Activated CD8-positive, alpha-beta memory T cell treated with anti-CD3 and anti-CD28 coated beads, Interleukin-2, amount 10 ng/mL, durations not matched to agents 7 days and 5 days (primary cell): ENCODE measurements around the gene SGCD. TPM values are rescaled to one million over a fixed set of nuclear protein-coding genes. Genes with fewer than 3 reads are reported as not detected.

Source experiments
- ATAC-seq: fragments of 150-1000 bp; cut with Tn5 transposase; one replicate; pipeline ENCODE4 v1.10.0; 2021; ENCODE audit warnings: moderate library complexity
- CTCF ChIA-PET: fragments of 350-600 bp; sonication (Branson Sonifier 250); formaldehyde crosslinking; loops from one replicate; lab custom pipeline; 2021; ENCODE audit warnings: antibody characterized with exemption; lab: Charles Lee
- DNase-seq: peaks from one replicate; pipeline ENCODE4 v3.0.0-alpha.2; 2020
- H3K27ac Mint-ChIP-seq: one replicate; pipeline ENCODE4 v1.8.0; 2021; ENCODE audit warnings: mild to moderate bottlenecking, mixed read lengths
- H3K27me3 Mint-ChIP-seq: one replicate; pipeline ENCODE4 v1.8.0; 2021; ENCODE audit warnings: mixed read lengths
- H3K36me3 Mint-ChIP-seq: one replicate; pipeline ENCODE4 v1.8.0; 2021; ENCODE audit warnings: mild to moderate bottlenecking, mixed read lengths
- H3K4me1 Mint-ChIP-seq: one replicate; pipeline ENCODE4 v1.8.0; 2021; ENCODE audit warnings: mixed read lengths
- H3K4me3 Mint-ChIP-seq: one replicate; pipeline ENCODE4 v1.8.0; 2021; ENCODE audit warnings: mild to moderate bottlenecking, moderate library complexity, mixed read lengths
- H3K9me3 Mint-ChIP-seq: one replicate; pipeline ENCODE4 v1.8.0; 2022; ENCODE audit warnings: low read depth, mixed read lengths
- total RNA-seq, 2 experiments: library from RNA; stranded (reverse); gene quantifications; one replicate each; pipeline ENCODE4 v1.2.3, GENCODE V29; 2021

SGCD gene
- total RNA-seq, 2 experiments from 2014 or later = not detected

DNA sequence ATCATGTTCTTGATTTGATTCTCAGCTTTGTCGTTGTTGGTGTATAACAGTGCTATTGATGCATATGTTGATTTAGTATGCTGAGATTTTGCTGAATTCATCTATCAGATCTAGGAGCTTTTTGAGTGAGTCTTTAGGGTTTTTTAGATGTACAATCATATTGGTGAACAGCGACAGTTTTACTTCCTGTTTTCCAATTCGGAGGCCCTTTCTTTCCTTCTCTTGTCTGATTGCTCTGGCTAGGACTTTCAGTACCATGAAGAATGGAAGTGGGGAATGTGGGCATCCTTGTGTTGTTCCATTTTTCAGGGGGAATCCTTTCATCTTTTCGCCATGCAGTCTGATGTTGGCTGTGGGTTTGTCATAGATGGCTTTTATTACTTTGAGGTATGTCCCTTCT lies 100.4 kb downstream of the SGCD start:
- H3K4me3 Mint-ChIP-seq = no peak overlapping the region
- ATAC-seq (no peak), DNase-seq (no peak)
- no peaks in the 10 kb centered on the region for H3K9me3 Mint-ChIP-seq
- H3K4me1 Mint-ChIP-seq = no peaks in the 10 kb centered on the region
- peaks cover 8% of the 10 kb centered on the region for H3K27me3 Mint-ChIP-seq
- no peaks in the 10 kb centered on the region for H3K36me3 Mint-ChIP-seq
- H3K27ac Mint-ChIP-seq = no peak overlapping the region
- CTCF ChIA-PET = no interaction called here

DNA sequence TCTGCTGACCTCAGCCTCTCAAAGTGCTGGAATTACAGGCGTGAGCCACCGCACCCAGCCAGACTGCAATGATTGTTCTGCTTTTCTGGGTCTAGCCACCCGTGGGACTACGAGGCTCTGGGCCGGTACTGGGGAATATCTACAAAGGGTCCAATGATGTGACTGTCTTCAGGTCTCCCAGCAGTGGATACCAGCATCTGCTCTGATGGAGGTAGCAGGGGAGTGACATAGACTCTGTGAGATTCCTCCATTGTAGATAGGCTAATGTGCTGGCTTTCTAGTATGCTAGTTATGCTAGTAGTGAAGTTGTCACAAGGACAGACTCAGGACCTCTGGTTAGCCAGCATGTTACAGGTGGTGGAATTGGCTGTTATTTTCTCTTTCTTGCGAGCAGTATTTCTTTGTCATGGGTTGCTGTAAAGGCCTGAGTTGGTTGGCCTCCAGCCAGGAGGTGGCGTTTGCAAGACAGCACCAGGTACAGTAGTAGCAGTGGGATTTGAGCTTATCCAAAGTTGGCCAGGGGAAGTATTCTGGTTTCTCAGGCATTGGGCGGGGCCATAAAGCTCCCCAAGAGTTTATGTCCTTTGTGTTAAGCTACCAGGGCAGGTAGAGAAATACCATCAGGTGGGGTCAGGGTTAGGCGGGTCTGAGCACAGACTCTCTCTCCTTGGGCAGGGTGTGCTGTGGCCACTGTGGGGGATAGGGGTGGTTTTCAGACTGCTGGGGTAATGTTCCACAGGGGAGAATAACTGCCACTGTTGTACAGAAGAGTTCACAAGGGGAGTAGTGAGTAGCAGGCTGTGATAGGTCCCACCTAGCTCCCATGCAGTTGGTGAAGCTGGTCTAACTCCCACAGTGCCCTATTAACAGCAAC lies 105.2 kb downstream of the SGCD start:
- peaks cover 6% of the 10 kb centered on the region for H3K27me3 Mint-ChIP-seq
- H3K36me3 Mint-ChIP-seq = no peaks in the 10 kb centered on the region
- H3K4me1 Mint-ChIP-seq = no peaks in the 10 kb centered on the region
- H3K4me3 Mint-ChIP-seq = no peak overlapping the region
- CTCF ChIA-PET = interaction anchor here (0.9 kb wide), 1 partner anchor 9 kb away, joined by 3 read pairs; no protein-coding TSS in a partner anchor
- no peak overlapping the region for H3K27ac Mint-ChIP-seq
- DNase-seq (no peak), ATAC-seq (no peak)
- H3K9me3 Mint-ChIP-seq = no peaks in the 10 kb centered on the region

DNA sequence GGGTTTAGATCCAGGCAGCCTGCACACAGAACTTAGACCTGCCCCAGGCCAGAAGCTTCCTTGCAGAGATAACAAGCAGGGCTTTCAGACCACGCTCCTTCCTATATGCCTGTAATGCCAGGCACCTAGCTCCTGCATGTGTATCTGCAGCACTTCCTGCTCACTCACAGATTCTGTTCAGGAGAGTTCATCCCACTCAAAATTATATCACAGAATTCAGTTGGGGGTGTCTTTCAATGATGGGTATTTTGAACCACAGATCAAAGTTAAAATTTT lies 105.8 kb downstream of the SGCD start:
- no peaks in the 10 kb centered on the region for H3K4me1 Mint-ChIP-seq
- H3K27me3 Mint-ChIP-seq = peaks cover 6% of the 10 kb centered on the region
- no peak for DNase-seq
- no peaks in the 10 kb centered on the region for H3K36me3 Mint-ChIP-seq
- H3K4me3 Mint-ChIP-seq = no peak overlapping the region
- H3K9me3 Mint-ChIP-seq = no peaks in the 10 kb centered on the region
- CTCF ChIA-PET = interaction anchor here (0.9 kb wide), 1 partner anchor 9 kb away, joined by 3 read pairs; no protein-coding TSS in a partner anchor
- ATAC-seq = no peak
- H3K27ac Mint-ChIP-seq = no peak overlapping the region

DNA sequence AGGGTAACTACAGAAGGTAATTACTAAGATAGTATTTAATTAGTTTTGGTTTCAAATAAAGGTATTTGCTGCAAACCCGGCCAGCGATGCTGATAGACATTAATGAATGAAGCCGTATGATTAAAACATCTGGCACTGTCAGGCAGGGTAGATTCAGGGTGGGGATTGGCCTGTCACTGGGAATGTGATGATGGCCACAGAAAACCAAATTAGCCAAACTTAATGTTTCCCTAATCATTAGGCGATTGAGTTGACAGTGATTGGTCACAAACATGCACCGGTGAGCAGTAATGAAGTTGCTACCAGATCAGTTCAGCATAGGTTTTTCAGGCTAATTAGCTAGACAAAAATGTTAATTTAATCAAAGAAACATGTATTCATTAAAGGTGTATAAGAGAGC lies 107.5 kb downstream of the SGCD start:
- Mint-ChIP-seq H3K27me3 (peaks cover 3% of the 10 kb centered on the region), H3K4me3 (no peak overlapping the region), H3K4me1 (no peaks in the 10 kb centered on the region), H3K27ac (no peak overlapping the region), H3K9me3 (no peaks in the 10 kb centered on the region), H3K36me3 (no peaks in the 10 kb centered on the region)
- DNase-seq (no peak), ATAC-seq (no peak)
- CTCF ChIA-PET = no interaction called here

DNA sequence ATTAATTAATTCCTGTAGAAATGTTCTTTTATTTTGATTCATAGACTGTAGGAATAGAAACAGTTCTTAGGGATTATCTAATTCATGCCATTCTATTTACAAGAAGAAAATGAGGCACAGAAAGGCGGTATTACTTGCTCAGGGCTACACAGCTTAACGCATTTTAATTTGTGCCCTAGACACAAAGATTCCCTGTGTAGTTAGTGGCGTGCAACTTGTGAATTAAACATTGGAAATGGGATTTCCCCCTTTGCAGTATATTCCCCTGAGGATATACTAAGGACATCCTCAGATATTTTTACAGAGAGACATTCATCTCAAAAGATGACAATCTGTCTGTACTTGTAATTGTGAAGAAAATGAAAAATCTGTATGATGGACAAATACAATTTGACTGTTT lies 108.1 kb downstream of the SGCD start:
- ATAC-seq = no peak
- no peak overlapping the region for H3K4me3 Mint-ChIP-seq
- no peak for DNase-seq
- H3K27me3 Mint-ChIP-seq = peaks cover 3% of the 10 kb centered on the region
- H3K36me3 Mint-ChIP-seq = no peaks in the 10 kb centered on the region
- H3K4me1 Mint-ChIP-seq = no peaks in the 10 kb centered on the region
- CTCF ChIA-PET = no interaction called here
- no peak overlapping the region for H3K27ac Mint-ChIP-seq
- H3K9me3 Mint-ChIP-seq = no peaks in the 10 kb centered on the region

DNA sequence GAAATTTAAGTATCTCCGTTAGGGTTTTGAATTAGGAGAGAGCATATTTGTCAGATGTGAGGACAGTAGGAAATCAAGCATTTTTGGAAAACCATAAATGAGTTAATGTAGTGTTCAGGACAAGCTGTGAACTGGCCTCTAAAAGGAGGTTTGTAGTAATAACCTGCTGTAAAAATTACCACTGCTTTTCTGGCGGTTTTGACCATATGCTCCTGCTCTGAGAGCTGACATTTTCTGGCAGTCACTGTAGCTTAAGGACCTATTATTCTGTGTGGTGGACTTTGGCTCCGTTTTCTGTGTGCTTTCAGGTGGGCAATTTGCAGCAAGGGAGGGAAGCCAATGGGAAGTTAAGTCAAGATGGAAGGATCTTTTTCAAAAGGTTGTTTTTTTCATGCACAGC lies 111.1 kb downstream of the SGCD start:
- Mint-ChIP-seq H3K27me3 (peaks cover 3% of the 10 kb centered on the region), H3K4me1 (no peaks in the 10 kb centered on the region), H3K36me3 (no peaks in the 10 kb centered on the region), H3K27ac (no peak overlapping the region), H3K4me3 (no peak overlapping the region), H3K9me3 (no peaks in the 10 kb centered on the region)
- DNase-seq (no peak), ATAC-seq (no peak)
- CTCF ChIA-PET = no interaction called here

DNA sequence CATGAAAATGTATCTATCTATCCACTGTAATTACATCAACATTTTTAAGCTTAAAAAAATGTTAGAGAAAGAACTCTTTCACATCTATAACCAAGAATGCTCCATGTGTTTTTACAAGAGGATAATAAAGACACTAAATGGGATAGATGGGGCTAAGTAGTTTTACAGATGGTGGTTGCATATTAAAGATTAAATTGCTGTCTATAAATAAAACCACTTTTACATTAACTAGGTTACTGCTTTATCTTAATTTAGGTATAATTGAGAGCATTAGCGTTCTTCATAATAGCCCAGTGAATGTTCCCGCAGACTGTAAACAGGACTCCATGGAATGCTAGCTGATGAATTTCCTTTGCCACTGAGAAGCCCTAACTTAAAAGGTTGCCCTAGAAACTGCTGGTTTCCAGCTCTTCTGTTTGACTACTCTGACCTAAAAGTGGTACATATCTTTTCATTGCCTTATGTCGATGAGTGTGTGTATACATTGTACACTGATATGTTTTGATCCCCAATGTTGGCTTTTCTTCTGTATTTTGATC lies 117.9 kb downstream of the SGCD start:
- Mint-ChIP-seq H3K4me3 (no peak overlapping the region), H3K27ac (no peak overlapping the region), H3K9me3 (no peaks in the 10 kb centered on the region), H3K4me1 (no peaks in the 10 kb centered on the region), H3K36me3 (no peaks in the 10 kb centered on the region), H3K27me3 (peaks cover 19% of the 10 kb centered on the region)
- ATAC-seq (no peak), DNase-seq (no peak)
- CTCF ChIA-PET = no interaction called here

DNA sequence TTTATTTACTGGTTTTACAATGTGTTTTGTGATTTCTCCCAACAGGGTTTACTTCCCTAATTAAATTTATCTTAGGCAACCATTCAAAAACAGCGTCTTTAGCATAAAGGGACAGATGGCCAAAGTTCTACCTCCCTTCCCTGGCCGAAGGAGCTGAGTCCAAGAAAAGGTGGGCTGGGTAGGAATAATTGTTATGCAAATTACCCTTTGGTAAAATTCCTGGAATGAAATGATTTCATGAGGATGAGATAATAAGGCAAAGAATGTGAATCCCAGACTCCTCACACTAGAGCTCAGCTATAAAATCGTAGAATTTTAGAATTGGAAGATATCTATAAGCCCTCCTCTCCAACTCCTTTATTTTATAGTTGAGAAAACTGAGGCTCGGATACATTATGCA lies 119.6 kb downstream of the SGCD start:
- Mint-ChIP-seq H3K27ac (no peak overlapping the region), H3K4me3 (no peak overlapping the region), H3K4me1 (no peaks in the 10 kb centered on the region), H3K9me3 (no peaks in the 10 kb centered on the region), H3K36me3 (no peaks in the 10 kb centered on the region), H3K27me3 (peaks cover 19% of the 10 kb centered on the region)
- DNase-seq = no peak
- no peak for ATAC-seq
- CTCF ChIA-PET = no interaction called here

DNA sequence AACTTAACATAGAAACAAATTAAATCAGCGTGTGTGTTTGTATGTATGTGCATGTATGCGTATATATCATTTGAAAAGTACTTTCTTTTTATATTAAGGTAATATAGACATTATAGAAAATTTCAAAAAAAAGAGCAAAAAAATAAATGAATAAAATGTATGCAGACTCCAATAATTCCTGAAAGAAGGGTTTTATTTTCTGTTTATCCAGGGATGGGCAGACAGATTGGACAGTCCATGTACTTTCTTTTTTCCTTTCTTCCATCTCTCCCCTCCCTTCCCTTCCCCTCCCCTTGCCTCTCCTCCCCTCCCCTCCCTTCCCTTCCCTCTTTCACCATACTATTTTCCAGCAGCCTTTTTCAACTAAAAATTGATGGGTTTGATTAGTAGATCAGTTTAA lies 123.8 kb downstream of the SGCD start:
- H3K36me3 Mint-ChIP-seq = no peaks in the 10 kb centered on the region
- H3K9me3 Mint-ChIP-seq = no peaks in the 10 kb centered on the region
- H3K27ac Mint-ChIP-seq = no peak overlapping the region
- no peaks in the 10 kb centered on the region for H3K4me1 Mint-ChIP-seq
- peaks cover 5% of the 10 kb centered on the region for H3K27me3 Mint-ChIP-seq
- H3K4me3 Mint-ChIP-seq = no peak overlapping the region
- ATAC-seq (no peak), DNase-seq (no peak)
- CTCF ChIA-PET = no interaction called here

DNA sequence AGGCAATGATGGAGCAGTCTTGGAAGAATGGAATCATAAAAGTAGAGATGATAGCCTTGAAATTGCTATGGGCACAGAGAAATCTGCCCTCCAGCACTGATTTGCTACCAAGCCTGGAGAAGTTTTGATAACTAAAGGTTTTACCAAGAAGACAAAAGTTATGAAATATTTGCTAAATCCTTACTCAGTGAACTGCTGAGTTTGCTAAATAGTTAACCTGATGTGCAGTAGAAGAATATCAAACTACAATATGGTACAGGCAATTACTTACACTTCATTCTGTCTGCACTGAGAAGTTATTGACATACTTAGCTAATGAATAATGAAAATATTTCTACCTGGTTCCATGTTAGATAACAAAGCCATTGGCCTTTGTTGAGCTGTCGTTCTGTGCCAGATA lies 124.5 kb downstream of the SGCD start:
- H3K27me3 Mint-ChIP-seq = no peaks in the 10 kb centered on the region
- DNase-seq (no peak), ATAC-seq (no peak)
- no peaks in the 10 kb centered on the region for H3K4me1 Mint-ChIP-seq
- CTCF ChIA-PET = no interaction called here
- no peak overlapping the region for H3K27ac Mint-ChIP-seq
- H3K9me3 Mint-ChIP-seq = no peaks in the 10 kb centered on the region
- no peak overlapping the region for H3K4me3 Mint-ChIP-seq
- H3K36me3 Mint-ChIP-seq = no peaks in the 10 kb centered on the region

DNA sequence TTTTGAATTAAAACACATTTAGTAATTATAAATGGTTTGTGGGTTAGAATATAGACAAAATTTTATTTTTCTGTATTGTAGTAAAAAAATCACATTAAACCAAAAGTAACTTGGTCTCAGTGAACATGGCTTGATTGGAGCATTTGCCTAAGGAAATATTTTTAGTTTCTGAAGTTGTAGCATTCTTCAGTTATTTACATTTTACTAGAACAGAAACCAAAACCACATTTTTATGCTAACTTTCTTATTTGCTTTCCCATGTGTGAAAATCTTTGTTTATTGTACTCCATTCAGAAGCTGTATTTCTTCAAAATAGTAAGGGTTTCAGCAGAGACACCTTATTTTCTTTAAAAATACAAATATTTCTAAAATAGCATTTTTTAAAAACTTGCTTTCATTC lies 129.9 kb downstream of the SGCD start:
- ATAC-seq (no peak), DNase-seq (no peak)
- Mint-ChIP-seq H3K9me3 (no peaks in the 10 kb centered on the region), H3K4me3 (no peak overlapping the region), H3K36me3 (no peaks in the 10 kb centered on the region), H3K27ac (no peak overlapping the region), H3K4me1 (no peaks in the 10 kb centered on the region), H3K27me3 (peaks cover 4% of the 10 kb centered on the region)
- CTCF ChIA-PET = no interaction called here

DNA sequence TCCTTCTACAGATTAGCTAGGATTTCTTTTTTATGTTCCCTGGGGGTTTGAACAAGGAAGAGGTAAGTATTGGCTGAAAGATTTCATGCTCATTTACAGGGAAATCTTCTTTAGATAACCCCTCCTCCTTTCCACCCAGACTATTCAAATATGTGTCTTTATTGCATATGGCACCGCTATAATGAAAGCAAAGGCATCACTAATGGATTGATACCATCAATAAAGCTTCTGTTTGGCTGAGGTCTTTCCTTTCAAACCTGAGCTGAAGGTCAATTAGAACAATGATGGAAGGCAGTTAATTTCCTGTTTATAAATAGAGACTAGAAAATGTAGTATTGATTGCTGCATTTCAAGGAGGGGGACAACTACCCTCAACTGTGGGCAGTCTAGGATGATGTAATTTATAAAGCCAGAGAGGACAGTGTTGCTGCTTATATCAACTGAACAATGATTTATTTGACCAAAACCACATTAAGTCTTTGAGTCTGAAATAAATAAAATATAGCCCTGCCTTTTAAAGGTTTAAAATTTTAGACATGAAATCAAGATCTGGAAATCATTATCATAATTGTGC lies 132.9 kb downstream of the SGCD start:
- Mint-ChIP-seq H3K9me3 (no peaks in the 10 kb centered on the region), H3K27ac (no peak overlapping the region), H3K27me3 (peaks cover 4% of the 10 kb centered on the region), H3K4me3 (no peak overlapping the region), H3K36me3 (no peaks in the 10 kb centered on the region), H3K4me1 (no peaks in the 10 kb centered on the region)
- no peak for DNase-seq
- no peak for ATAC-seq
- CTCF ChIA-PET = interaction anchor here (0.5 kb wide), 1 partner anchor 1695 kb away, joined by 3 read pairs; no protein-coding TSS in a partner anchor

DNA sequence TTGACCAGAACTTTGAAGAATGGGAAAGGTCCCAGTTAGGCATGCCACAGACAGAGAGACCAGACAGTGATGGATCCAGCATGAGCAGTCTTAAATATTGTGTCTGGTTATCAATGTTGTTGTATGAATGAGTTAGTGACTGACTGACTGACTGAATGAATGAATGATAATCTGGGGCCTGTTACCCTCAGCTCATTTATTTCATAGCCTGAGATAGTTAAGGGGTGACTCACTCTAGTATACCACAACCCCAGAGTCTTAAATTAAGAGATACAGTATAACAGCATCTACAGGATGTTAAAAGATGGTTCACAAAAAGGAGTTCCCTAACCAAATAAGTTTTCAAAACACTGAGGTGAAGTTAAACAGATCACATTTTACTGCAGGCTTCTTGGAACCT lies 133.5 kb downstream of the SGCD start:
- CTCF ChIA-PET = interaction anchor here (0.5 kb wide), 1 partner anchor 1696 kb away, joined by 3 read pairs; no protein-coding TSS in a partner anchor
- H3K27ac Mint-ChIP-seq = no peak overlapping the region
- H3K4me1 Mint-ChIP-seq = no peaks in the 10 kb centered on the region
- H3K4me3 Mint-ChIP-seq = no peak overlapping the region
- H3K27me3 Mint-ChIP-seq = peaks cover 4% of the 10 kb centered on the region
- H3K9me3 Mint-ChIP-seq = no peaks in the 10 kb centered on the region
- ATAC-seq (no peak), DNase-seq (no peak)
- no peaks in the 10 kb centered on the region for H3K36me3 Mint-ChIP-seq

DNA sequence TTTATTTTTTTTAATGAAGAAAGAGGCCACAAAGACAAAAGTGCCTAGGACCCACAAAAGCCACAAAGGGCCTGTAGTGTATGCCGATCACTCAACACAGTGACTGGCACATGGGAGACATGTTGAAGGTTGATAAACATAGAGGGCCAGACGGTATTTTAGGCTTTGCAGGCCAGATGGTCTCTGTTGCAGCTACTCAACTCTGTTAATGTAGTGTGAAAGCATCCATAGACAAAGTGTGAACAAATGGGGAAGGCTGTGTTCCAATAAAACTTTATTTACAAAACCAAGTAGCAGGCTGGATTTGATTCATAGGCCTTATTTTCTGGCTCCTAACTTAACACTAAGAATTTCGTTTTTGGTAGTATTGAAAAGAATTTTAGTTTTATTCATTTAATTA lies 139.9 kb downstream of the SGCD start:
- Mint-ChIP-seq H3K27me3 (no peaks in the 10 kb centered on the region), H3K9me3 (no peaks in the 10 kb centered on the region), H3K27ac (no peak overlapping the region), H3K4me3 (no peak overlapping the region), H3K4me1 (no peaks in the 10 kb centered on the region), H3K36me3 (no peaks in the 10 kb centered on the region)
- no peak for DNase-seq
- ATAC-seq = no peak
- CTCF ChIA-PET = no interaction called here
